Stomach (tissue), 9 donors: ENCODE measurements around the gene FUT9. TPM values are rescaled to one million over a fixed set of nuclear protein-coding genes. Genes with fewer than 3 reads are reported as not detected.
A peak's percentile ranks its signal among the peaks of the same experiment; 100 is the strongest.

Experiments used
- DNase-seq, 2 donors: peaks; one replicate each; pipeline versions ENCODE4 v3.0.0 to v3.0.0-alpha.2; 2013 to 2019
- H3K27ac ChIP-seq, 5 donors: fragments of 200-600 bp in 4 of 5; sonication (generic) in 4 of 5; one replicate each; pipeline ENCODE4 v1.5.1; 2013 to 2019; ENCODE audit warnings: mild to moderate bottlenecking in 1 of 5, moderate library complexity in 1 of 5
- H3K27me3 ChIP-seq, 3 donors: fragments of 200-600 bp; sonication (generic); one replicate each; pipeline ENCODE4 v1.5.1; 2017 to 2019; ENCODE audit warnings: mixed run types in 1 of 3
- H3K36me3 ChIP-seq, 4 donors: fragments of 200-600 bp; sonication (generic); 1 replicate in 3 of 4; 2 replicates in 1 of 4; pipeline ENCODE4 v1.5.1; 2016 to 2019
- H3K4me1 ChIP-seq, 4 donors: fragments of 200-600 bp; sonication (generic); one replicate each; pipeline ENCODE4 v1.5.1; 2016 to 2019
- H3K4me3 ChIP-seq, 4 donors: fragments of 200-600 bp; sonication (generic) in 3 of 4; one replicate each; pipeline ENCODE4 v1.5.1; 2016 to 2019; ENCODE audit warnings: mild to moderate bottlenecking in 1 of 4
- H3K9me3 ChIP-seq, 4 donors: fragments of 200-600 bp; sonication (generic); one replicate each; pipeline ENCODE4 v1.5.1; 2016 to 2019
- EP300 ChIP-seq: sonication (generic); formaldehyde crosslinking; IDR thresholded peaks from one replicate; pipeline ENCODE4 v1.6.1; 2017; ENCODE audit warnings: antibody characterized with exemption
- POLR2A ChIP-seq, 4 donors: fragments of 450-650 bp; IDR thresholded peaks; one replicate each; pipeline ENCODE4 v1.6.1; 2016; ENCODE audit warnings: antibody characterized with exemption in 4 of 4, control low read depth in 2 of 4, mild to moderate bottlenecking in 1 of 4, moderate library complexity in 1 of 4
- POLR2AphosphoS5 ChIP-seq, 3 donors: sonication (generic); formaldehyde crosslinking; IDR thresholded peaks; one replicate each; pipeline ENCODE4 v1.6.1; 2016; ENCODE audit warnings: antibody characterized with exemption in 3 of 3
- WGBS, 5 donors: extraction: QIAGEN DNeasy Blood & Tissue Kit in 3 of 5; methylation state at CpG; one replicate each; pipeline versions ENCODE4 v1.1.5 to v1.1.7; 2013 to 2018; 5-methylcytosine and 5-hydroxymethylcytosine counted together
- intact Hi-C: fragments of 100-400 bp; cut with DNase I; formaldehyde crosslinking; loops from one replicate; pipeline ENCODE4 v1.15.1; 2023; ENCODE audit warnings: low total_unique reads
- polyA plus RNA-seq, 3 donors: library from polyadenylated mRNA; stranded (reverse); fragments of 200-250 nt; gene quantifications; one replicate each; pipeline ENCODE4 v1.2.3, GENCODE V29; 2013
- total RNA-seq, 5 donors: library from RNA; depleted of rRNA; stranded (reverse); fragments of >200 nt; gene quantifications; one replicate each; pipeline versions ENCODE4 v1.1.0 to v1.2.3, GENCODE V29; 2014 to 2016
- TF ChIP-seq, protein P1 (sequence below), 7 experiments: fragments of 450-650 bp in 4 of 7; fragments of 200-600 bp in 3 of 7; sonication (generic) in 3 of 7; IDR thresholded peaks; one replicate each; pipeline ENCODE4 v1.5.1; 2016 to 2019; ENCODE audit warnings: antibody characterized with exemption in 7 of 7, control low read depth in 2 of 7, mild to moderate bottlenecking in 1 of 7
- donor health status: healthy with polysubstance abuse.
- donor health status: Bipolar disorder and iron deficiency.
- donor health status: healthy.

FUT9 gene
- total and polyA plus RNA-seq, 8 donors = under 0.01 to 98.0 (median 2.5) TPM

DNA sequence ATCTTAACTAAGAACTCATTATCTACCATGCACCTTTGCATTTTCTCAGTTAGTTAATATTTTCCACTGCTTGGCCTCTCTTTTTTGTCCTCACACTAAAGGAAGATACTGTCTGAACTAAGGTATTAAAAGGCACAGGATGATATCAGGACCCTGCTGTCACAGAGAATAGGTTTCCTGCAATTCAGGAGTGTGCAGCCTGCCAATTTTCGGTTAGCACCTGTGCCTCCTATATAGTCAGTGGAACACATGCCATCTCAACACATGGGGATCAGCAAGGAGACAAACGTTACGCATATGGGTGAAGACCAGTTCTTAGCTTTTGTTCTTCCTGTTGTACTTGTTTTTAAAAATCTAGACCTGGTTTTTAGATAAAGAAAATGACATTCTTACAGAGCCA, 71.0 kb downstream of the FUT9 start:
- intact Hi-C loops = no loop called here
- H3K4me1 ChIP-seq = peaks cover 0 to 4% (median 2%) of the 10 kb centered on the region in 4 donors
- WGBS, 5 donors = 46 to 69% (median 56%) methylated on average over 3 of the region's 3 CpGs
- no peak for DNase-seq
- H3K27ac ChIP-seq = no peak overlapping the region
- no peak for TF ChIP-seq POLR2A (IDR thresholded peaks at IDR 0.05)
- no peak for TF ChIP-seq EP300
- TF ChIP-seq, protein P1, sequence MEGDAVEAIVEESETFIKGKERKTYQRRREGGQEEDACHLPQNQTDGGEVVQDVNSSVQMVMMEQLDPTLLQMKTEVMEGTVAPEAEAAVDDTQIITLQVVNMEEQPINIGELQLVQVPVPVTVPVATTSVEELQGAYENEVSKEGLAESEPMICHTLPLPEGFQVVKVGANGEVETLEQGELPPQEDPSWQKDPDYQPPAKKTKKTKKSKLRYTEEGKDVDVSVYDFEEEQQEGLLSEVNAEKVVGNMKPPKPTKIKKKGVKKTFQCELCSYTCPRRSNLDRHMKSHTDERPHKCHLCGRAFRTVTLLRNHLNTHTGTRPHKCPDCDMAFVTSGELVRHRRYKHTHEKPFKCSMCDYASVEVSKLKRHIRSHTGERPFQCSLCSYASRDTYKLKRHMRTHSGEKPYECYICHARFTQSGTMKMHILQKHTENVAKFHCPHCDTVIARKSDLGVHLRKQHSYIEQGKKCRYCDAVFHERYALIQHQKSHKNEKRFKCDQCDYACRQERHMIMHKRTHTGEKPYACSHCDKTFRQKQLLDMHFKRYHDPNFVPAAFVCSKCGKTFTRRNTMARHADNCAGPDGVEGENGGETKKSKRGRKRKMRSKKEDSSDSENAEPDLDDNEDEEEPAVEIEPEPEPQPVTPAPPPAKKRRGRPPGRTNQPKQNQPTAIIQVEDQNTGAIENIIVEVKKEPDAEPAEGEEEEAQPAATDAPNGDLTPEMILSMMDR (IDR thresholded peaks at IDR 0.05) = no peak
- no peak for TF ChIP-seq POLR2AphosphoS5 (IDR thresholded peaks at IDR 0.05)
- H3K9me3 ChIP-seq = no peaks in the 10 kb centered on the region
- no peak overlapping the region for H3K4me3 ChIP-seq
- H3K36me3 ChIP-seq = no peaks in the 10 kb centered on the region
- no peaks in the 10 kb centered on the region for H3K27me3 ChIP-seq

DNA sequence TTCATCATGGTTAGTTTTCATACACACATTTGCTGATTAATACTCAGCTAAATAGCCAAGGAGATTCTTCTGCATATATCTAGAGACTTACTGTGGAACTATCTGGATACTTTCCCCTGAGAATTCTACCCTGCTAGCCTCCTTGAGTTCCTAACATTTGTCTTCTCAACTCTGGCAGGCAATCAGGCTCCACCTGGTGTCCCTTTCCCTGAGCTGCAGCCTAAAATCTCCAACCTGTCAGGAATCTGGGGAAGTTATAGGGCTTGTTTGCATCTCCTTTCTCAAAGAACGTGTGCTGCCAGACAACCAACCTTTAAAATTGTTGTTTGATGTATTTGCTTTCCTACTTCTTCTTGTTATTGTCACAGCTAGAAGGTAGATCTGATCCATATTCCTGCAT, 73.4 kb downstream of the FUT9 start:
- TF ChIP-seq POLR2A (IDR thresholded peaks at IDR 0.05) = no peak
- TF ChIP-seq, protein P1 (IDR thresholded peaks at IDR 0.05) = peak in 2 of 7 experiments; percentile 40 to 44
- H3K4me3 ChIP-seq = no peak overlapping the region
- peak; percentile 23 to 36 for DNase-seq
- H3K36me3 ChIP-seq = no peaks in the 10 kb centered on the region
- H3K27ac ChIP-seq = no peak overlapping the region
- no peaks in the 10 kb centered on the region for H3K9me3 ChIP-seq
- intact Hi-C loops = no loop called here
- no peaks in the 10 kb centered on the region for H3K27me3 ChIP-seq
- H3K4me1 ChIP-seq = no peaks in the 10 kb centered on the region
- 24 to 36% (median 27%) methylated on average over 1 of the region's 1 CpG for WGBS, 5 donors

DNA sequence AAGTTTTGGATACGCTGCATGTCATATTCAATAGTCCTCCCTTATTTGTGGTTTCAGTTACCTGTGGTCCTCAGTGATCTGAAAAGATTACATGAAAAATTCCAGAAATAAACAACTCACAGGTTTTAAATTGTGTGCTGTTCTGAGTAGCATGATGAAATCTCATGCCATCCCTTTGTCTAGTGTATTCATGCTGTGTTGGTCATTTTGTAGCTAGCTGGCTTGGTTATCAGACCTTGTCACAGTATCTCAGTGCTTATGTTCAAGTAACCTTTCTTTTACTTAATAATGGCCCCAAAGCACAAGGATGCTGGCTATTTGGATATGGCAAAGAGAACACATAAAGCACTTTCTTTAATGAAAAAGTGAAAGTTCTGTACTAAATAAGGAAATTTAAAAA, 78.3 kb downstream of the FUT9 start:
- WGBS, 5 donors = 89 to 98% (median 96%) methylated on average over 1 of the region's 1 CpG
- intact Hi-C loops = no loop called here
- peaks cover 0 to 5% (median 0%) of the 10 kb centered on the region in 4 donors for H3K4me1 ChIP-seq

DNA sequence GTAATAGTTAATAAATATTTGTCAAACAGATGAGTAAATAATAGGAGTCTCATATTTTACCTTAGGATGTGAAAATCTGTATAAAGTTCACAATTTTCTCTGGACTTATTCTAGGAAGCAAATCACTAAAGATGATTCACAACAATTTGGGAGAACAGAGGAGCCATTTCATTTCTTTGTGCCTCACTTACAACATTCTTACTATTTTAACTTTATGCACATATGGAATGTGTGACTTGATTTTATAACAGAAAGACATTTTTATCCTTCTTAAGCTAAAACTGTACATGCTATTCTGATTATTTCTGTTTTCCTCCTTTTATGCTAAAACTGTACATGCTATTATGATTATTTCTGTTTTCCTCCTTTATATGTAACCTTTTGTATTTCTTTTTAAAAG, 83.3 kb downstream of the FUT9 start:
- no peaks in the 10 kb centered on the region for H3K36me3 ChIP-seq
- TF ChIP-seq POLR2A (IDR thresholded peaks at IDR 0.05) = no peak
- TF ChIP-seq, protein P1 (IDR thresholded peaks at IDR 0.05) = no peak
- no peak for TF ChIP-seq POLR2AphosphoS5 (IDR thresholded peaks at IDR 0.05)
- TF ChIP-seq EP300 = no peak

More for the DNA sequence above, 78.3 kb downstream of the FUT9 start:
- H3K36me3 ChIP-seq = no peaks in the 10 kb centered on the region
- H3K9me3 ChIP-seq = no peaks in the 10 kb centered on the region
- H3K27me3 ChIP-seq = no peaks in the 10 kb centered on the region
- TF ChIP-seq, protein P1 (IDR thresholded peaks at IDR 0.05) = no peak
- TF ChIP-seq POLR2AphosphoS5 (IDR thresholded peaks at IDR 0.05) (no peak), EP300 (no peak)
- H3K4me3 ChIP-seq = no peak overlapping the region
- DNase-seq = no peak
- H3K27ac ChIP-seq = no peak overlapping the region

More for the DNA sequence above, 83.3 kb downstream of the FUT9 start:
- intact Hi-C loops = no loop called here
- no peak overlapping the region for H3K27ac ChIP-seq
- no peaks in the 10 kb centered on the region for H3K27me3 ChIP-seq
- H3K4me3 ChIP-seq = no peak overlapping the region
- no peak for DNase-seq
- H3K9me3 ChIP-seq = no peaks in the 10 kb centered on the region
- peaks cover 0 to 5% (median 0%) of the 10 kb centered on the region in 4 donors for H3K4me1 ChIP-seq
